Chondrocyte (in vitro differentiated cells): ENCODE results near the gene MRPL43. TPM values are rescaled to one million over a fixed set of nuclear protein-coding genes. Genes with fewer than 3 reads are reported as not detected.
"Not testable (repeated sequence)": the region's sequence is repeated elsewhere in the genome, so short reads cannot be mapped to it uniquely, and the experiment has no call there.

Experiments
- DNase-seq: peaks from one replicate; pipeline ENCODE4 v3.0.0; 2021; ENCODE audit warnings: mixed read lengths, low spot score
- H3K27ac Mint-ChIP-seq: one replicate; pipeline ENCODE4 v1.8.0; 2021; ENCODE audit warnings: mild to moderate bottlenecking, moderate library complexity, mixed read lengths; ENCODE audit not compliant: unreplicated experiment
- H3K27me3 Mint-ChIP-seq: 2 replicates; pipeline ENCODE4 v1.8.0; 2021; ENCODE audit warnings: low read depth, mixed read lengths
- H3K36me3 Mint-ChIP-seq: 2 replicates; pipeline ENCODE4 v1.8.0; 2021; ENCODE audit warnings: low read depth, mixed read lengths
- H3K4me1 Mint-ChIP-seq: 2 replicates; pipeline ENCODE4 v1.8.0; 2021; ENCODE audit warnings: low read depth, mild to moderate bottlenecking, mixed read lengths
- H3K4me3 Mint-ChIP-seq: one replicate; pipeline ENCODE4 v1.8.0; 2021; ENCODE audit warnings: mild to moderate bottlenecking, moderate library complexity, mixed read lengths; ENCODE audit not compliant: unreplicated experiment
- H3K9me3 Mint-ChIP-seq: 2 replicates; pipeline ENCODE4 v1.8.0; 2021; ENCODE audit warnings: low read depth, mixed read lengths
- CTCF ChIP-seq: fragments of 200-600 bp; sonication (generic); IDR thresholded peaks from 2 replicates; pipeline ENCODE4 v1.5.0; 2021; ENCODE audit warnings: antibody characterized with exemption, mild to moderate bottlenecking, moderate library complexity
- long read RNA-seq: library from polyadenylated mRNA; stranded (forward); transcript quantifications from one replicate; pipeline ENCODE4 v2.0.0, GENCODE V29; 2021
- total RNA-seq: library from RNA; stranded (reverse); gene quantifications from 3 replicates; pipeline ENCODE4 v1.2.1, GENCODE V29; 2021

The MRPL43 gene
- 54.0 to 74.1 TPM (median 57.3 TPM) in 3 replicates for total RNA-seq
- long read RNA-seq, transcript MRPL43-203 (3 exons, 1,010 nt): major isoform, 29 of 46 reads
- long read RNA-seq, transcript MRPL43-213 (2 exons, 897 nt): minor isoform, 5 of 46 reads
- long read RNA-seq, partial matches to known transcripts: 1 of 46 reads
- long read RNA-seq, other reads (novel, unspliced or antisense): 8 of 46 reads

GRCh38 chr10:100986952-100987684, at the start of gene MRPL43, which contains the start of gene TWNK:
TSS of gene MRPL43 (minus strand) at chr10:100987497. CDS start at chr10:100987443, 54 bp downstream.
TSS of gene TWNK (plus strand) at chr10:100987543. CDS start at chr10:100988211, 668 bp downstream.
- TF ChIP-seq CTCF: no peak
- Mint-ChIP-seq H3K4me3 (peak within 1 kb of the TSS; percentile 100), H3K4me1 (peaks cover 27% of the 10 kb centered on the region), H3K27ac (peak within 1 kb of the TSS; percentile 96), H3K9me3 (no peaks in the 10 kb centered on the region), H3K36me3 (peaks cover 12% of the 10 kb centered on the region), H3K27me3 (no peaks in the 10 kb centered on the region)
- DNase-seq: peak; percentile 95

GRCh38 chr10:101036726-101037125, 49.4 kb upstream of the MRPL43 start:
- Mint-ChIP-seq H3K27ac (no peak overlapping the region), H3K4me1 (peaks cover 33% of the 10 kb centered on the region), H3K27me3 (no peaks in the 10 kb centered on the region), H3K9me3 (no peaks in the 10 kb centered on the region), H3K4me3 (no peak overlapping the region), H3K36me3 (peaks cover 22% of the 10 kb centered on the region)
- TF ChIP-seq CTCF: no peak
- DNase-seq: no peak

GRCh38 chr10:101035916-101036702, 48.8 kb upstream of the MRPL43 start:
- no peak for DNase-seq
- Mint-ChIP-seq H3K27me3 (no peaks in the 10 kb centered on the region), H3K36me3 (peaks cover 22% of the 10 kb centered on the region), H3K4me3 (no peak overlapping the region), H3K9me3 (no peaks in the 10 kb centered on the region), H3K4me1 (peaks cover 32% of the 10 kb centered on the region), H3K27ac (no peak overlapping the region)
- TF ChIP-seq CTCF: no peak

DNA sequence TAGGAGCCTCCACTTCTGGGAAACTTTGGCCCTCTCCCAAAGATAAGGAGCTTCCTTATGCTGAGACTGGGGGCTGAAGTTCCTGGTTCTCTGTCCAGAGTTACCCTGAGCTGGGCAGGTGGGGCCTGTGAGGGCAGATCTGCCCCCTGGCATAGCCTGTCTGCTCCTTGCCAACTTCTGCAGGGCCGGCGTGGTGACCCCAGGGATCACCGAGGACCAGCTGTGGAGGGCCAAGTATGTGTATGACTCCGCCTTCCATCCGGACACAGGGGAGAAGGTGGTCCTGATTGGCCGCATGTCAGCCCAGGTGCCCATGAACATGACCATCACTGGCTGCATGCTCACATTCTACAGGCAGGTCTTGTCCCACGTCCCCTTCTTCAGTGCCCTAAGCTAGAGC, 48.0 kb upstream of the MRPL43 start:
- no peak for DNase-seq
- peaks cover 22% of the 10 kb centered on the region for H3K36me3 Mint-ChIP-seq
- H3K27me3 Mint-ChIP-seq: no peaks in the 10 kb centered on the region
- no peak overlapping the region for H3K4me3 Mint-ChIP-seq
- peaks cover 32% of the 10 kb centered on the region for H3K4me1 Mint-ChIP-seq
- no peak for TF ChIP-seq CTCF
- H3K9me3 Mint-ChIP-seq: no peaks in the 10 kb centered on the region
- H3K27ac Mint-ChIP-seq: no peak overlapping the region

DNA sequence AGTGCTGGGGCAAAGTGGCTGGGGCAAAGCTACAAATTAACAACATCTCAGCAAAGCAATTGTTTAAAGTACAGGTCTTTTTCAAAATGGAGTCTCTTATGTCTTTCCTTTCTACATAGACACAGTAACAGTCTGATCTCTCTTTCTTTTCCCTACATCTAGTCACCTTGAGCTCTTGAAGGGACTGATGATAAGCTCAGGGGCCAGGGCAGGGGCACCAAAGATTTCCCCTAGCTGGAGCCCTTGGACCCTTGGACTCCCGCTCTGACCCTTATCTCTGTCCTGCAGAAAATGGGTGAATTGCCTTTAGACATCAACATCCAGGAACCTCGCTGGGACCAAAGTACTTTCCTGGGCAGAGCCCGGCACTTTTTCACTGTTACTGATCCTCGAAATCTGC, 47.1 kb upstream of the MRPL43 start:
- H3K27me3 Mint-ChIP-seq, DNase-seq, H3K4me3 Mint-ChIP-seq, H3K9me3 Mint-ChIP-seq, H3K27ac Mint-ChIP-seq: not testable (repeated sequence)
- peaks cover 20% of the 10 kb centered on the region for H3K36me3 Mint-ChIP-seq
- peaks cover 30% of the 10 kb centered on the region for H3K4me1 Mint-ChIP-seq
